Measurements from ENCODE around the gene SREK1. TPM values are rescaled to one million over a fixed set of nuclear protein-coding genes. Genes with fewer than 3 reads are reported as not detected.

SREK1 gene
- total and polyA plus RNA-seq, 2 donors (not counting 3 experiments of a cell fraction or from before 2014, with no cell fraction given): 27.4 to 78.6 TPM

DNA sequence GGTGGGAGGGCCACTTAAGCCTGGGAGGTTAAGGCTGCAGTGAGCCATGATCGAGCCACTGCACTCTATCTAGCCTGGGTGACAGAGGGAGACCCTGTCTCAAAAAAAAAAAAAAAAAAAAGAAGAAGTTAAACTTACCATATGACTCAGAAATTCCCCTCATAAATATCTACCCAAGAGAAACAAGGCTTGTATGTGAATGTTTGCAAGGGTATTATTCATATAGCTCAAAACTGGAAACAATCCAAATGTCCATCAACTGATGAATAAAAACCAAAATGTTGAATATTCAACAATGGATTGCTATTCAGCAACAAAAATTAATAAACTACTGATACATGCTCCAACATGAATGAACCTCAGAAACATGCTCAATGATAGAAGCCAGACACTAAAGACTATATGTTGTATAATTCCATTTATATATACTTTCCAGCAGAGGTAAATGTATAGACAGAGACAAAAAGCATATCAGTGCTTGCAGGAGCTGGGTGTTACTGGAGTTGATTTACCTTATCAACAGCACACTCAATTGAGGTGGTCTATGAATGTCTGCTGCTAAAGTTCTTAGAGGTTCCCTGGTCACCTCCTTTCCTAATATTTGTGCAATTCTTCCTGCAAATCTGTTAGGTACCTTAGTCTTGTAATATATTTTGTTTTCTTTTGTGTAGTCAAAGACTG lies 5.3 kb upstream of the SREK1 start:
- no peak for FAIRE-seq
- Histone ChIP-seq H4K20me1 (replicated peaks; ENCODE audit: control insufficient read depth, extremely low read depth, insufficient read depth, low read length) (no peaks in the 10 kb centered on the region), H3K4me2 (ENCODE audit: insufficient read depth, low read length) (no peak overlapping the region), H3K9ac (replicated peaks; ENCODE audit: extremely low read depth, insufficient read depth, low read length) (no peak overlapping the region), H3K9me1 (replicated peaks; ENCODE audit: control insufficient read depth, extremely low read depth, insufficient read depth, low read length) (no peaks in the 10 kb centered on the region), H3K27me3 (ENCODE audit: control insufficient read depth in 2 of 2, insufficient read depth in 2 of 2, low read length in 2 of 2) (peaks cover 5 to 12% of the 10 kb centered on the region in 2 experiments), H3K9me3 (replicated peaks; ENCODE audit: control insufficient read depth, insufficient read depth, low read length) (no peaks in the 10 kb centered on the region), H3K27ac (ENCODE audit: insufficient read depth, low read depth, low read length) (no peak overlapping the region), H3K79me2 (ENCODE audit: control insufficient read depth, insufficient read depth, low read length) (no peaks in the 10 kb centered on the region), H2AFZ (ENCODE audit: low read depth, low read length) (no peak overlapping the region), H3K4me3 (replicated peaks in 1 of 3; ENCODE audit: insufficient read depth in 1 of 3, low read depth in 1 of 3, low read length in 3 of 3) (no peak overlapping the region), H3K4me1 (ENCODE audit: control insufficient read depth, extremely low read depth, insufficient read depth, low read length) (peaks cover 6% of the 10 kb centered on the region), H3K36me3 (ENCODE audit: control insufficient read depth in 2 of 2, extremely low read depth in 1 of 2, insufficient read depth in 2 of 2, low read length in 2 of 2) (no peaks in the 10 kb centered on the region)
- DNase-seq (ENCODE audit: low read depth, low spot score): no peak
- ChIA-PET CTCF (no interaction called here), POLR2A (no interaction called here)
- dilution Hi-C loops (cut with MboI; ENCODE audit: extremely low pct_ligation_motif_present, low sequenced_read_pairs) (no loop called here), intact Hi-C loops (cut with micrococcal nuclease) (no loop called here)
- BruUV-seq (replicated peaks): no TSS peak
- TF ChIP-seq EZH2 (IDR thresholded peaks at IDR 0.05; ENCODE audit: borderline replicate concordance, low read depth, low read length, severe bottlenecking) (no peak), FOS (IDR thresholded peaks at IDR 0.05; ENCODE audit: borderline replicate concordance, insufficient read depth, low read length) (no peak), MYC (IDR thresholded peaks at IDR 0.05; ENCODE audit: low read depth, low read length) (no peak), CTCF (IDR thresholded peaks at IDR 0.05; ENCODE audit: extremely low read depth in 1 of 2, insufficient read depth in 1 of 2, low read depth in 1 of 2, low read length in 2 of 2) (no peak), JUN (IDR thresholded peaks at IDR 0.05; ENCODE audit: borderline replicate concordance, insufficient read depth, insufficient read length, low read depth) (no peak), POLR2AphosphoS5 (IDR thresholded peaks at IDR 0.05; ENCODE audit: insufficient read depth, low read depth, low read length) (no peak), GATA2 (IDR thresholded peaks at IDR 0.05; ENCODE audit: insufficient read depth, insufficient read length, low read depth, low read length) (no peak), POLR2A (IDR thresholded peaks at IDR 0.05; ENCODE audit: low read depth, low read length) (no peak)
- TF ChIP-seq, protein P1, sequence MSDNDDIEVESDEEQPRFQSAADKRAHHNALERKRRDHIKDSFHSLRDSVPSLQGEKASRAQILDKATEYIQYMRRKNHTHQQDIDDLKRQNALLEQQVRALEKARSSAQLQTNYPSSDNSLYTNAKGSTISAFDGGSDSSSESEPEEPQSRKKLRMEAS (IDR thresholded peaks at IDR 0.05; ENCODE audit: insufficient read depth, insufficient read length): no peak
